ENCODE measurements around the gene BCL11B. TPM values are rescaled to one million over a fixed set of nuclear protein-coding genes. Genes with fewer than 3 reads are reported as not detected.

BCL11B gene
- total and polyA plus RNA-seq, 2 of the 8 experiments (the other 6 are each of a cell fraction or from before 2014, with no cell fraction given): 0.63 to 5.9 TPM

DNA sequence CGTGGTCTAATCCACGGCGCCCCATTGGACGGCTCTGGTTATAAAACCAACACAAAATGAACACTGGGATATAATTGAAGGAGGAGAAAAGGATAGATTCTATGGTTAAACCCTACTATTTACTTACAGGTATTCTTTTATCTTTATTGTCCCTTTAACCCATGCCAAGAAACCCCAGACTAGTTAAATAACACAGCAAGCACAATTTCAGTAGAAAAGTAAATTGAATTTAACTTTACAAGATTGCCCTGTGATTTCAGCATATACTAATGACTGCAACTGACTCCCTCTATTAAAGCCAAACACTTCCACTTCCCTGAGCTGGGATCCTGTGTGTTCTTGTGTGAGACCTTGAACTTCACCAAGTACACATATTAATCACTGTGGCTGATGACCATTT lies 45.3 kb downstream of the BCL11B start:
- no peaks in the 10 kb centered on the region for H3K27me3 ChIP-seq (replicated peaks in 1 of 4; ENCODE audit: control insufficient read depth in 3 of 4, extremely low read depth in 1 of 4, insufficient read depth in 3 of 4, low read length in 3 of 4)
- ChIA-PET POLR2A (ENCODE audit: partially characterized antibody) (interaction anchor here (1.1 kb wide), 1 partner anchor 18 kb away, joined by 3 read pairs; no protein-coding TSS in a partner anchor), CTCF (ENCODE audit: partially characterized antibody) (interaction anchor here (0.7 to 1.0 kb wide), 4 partner anchors 11 to 42 kb away, joined by 3 read pairs; no protein-coding TSS in a partner anchor)
- FAIRE-seq: no peak
- no peak overlapping the region for H2BK15ac ChIP-seq (ENCODE audit: low read length)
- H4K91ac ChIP-seq (replicated peaks; ENCODE audit: insufficient read length, low read length): no peak overlapping the region
- no peaks in the 10 kb centered on the region for H3K36me3 ChIP-seq (ENCODE audit: control insufficient read depth in 2 of 4, insufficient read depth in 4 of 4, low read length in 3 of 4)
- no peak overlapping the region for H4K5ac ChIP-seq (ENCODE audit: insufficient read length, low read depth, low read length)
- H2AK5ac ChIP-seq (ENCODE audit: low read depth, low read length): no peak overlapping the region
- H3K56ac ChIP-seq (replicated peaks; ENCODE audit: insufficient read length, low read depth, low read length): no peak overlapping the region
- H3K79me1 ChIP-seq (ENCODE audit: low read depth, low read length): peaks cover 5% of the 10 kb centered on the region; the same call in 1 of the 2 replicates
- H2BK12ac ChIP-seq (ENCODE audit: low read depth, low read length): no peak overlapping the region
- H3K4me2 ChIP-seq (ENCODE audit: insufficient read depth in 1 of 2, low read depth in 2 of 2, low read length in 2 of 2): no peak overlapping the region
- DNase-seq (ENCODE audit: low read depth in 1 of 2, low spot score in 2 of 2): no peak
- no peak overlapping the region for H3K4ac ChIP-seq (replicated peaks; ENCODE audit: insufficient read length, low read depth, low read length)
- H3K9me3 ChIP-seq (ENCODE audit: insufficient read depth in 2 of 2, low read depth in 1 of 2, low read length in 1 of 2): no peaks in the 10 kb centered on the region
- H4K8ac ChIP-seq (ENCODE audit: extremely low read depth, insufficient read depth, low read length): no peak overlapping the region
- no peaks in the 10 kb centered on the region for H4K20me1 ChIP-seq (replicated peaks in 1 of 2; ENCODE audit: control insufficient read depth in 1 of 2, insufficient read depth in 2 of 2, low read length in 2 of 2)
- no peak overlapping the region for H2AFZ ChIP-seq (ENCODE audit: low read length)
- no peak overlapping the region for H2BK20ac ChIP-seq (ENCODE audit: low read length)
- H3K4me1 ChIP-seq (replicated peaks in 1 of 4; ENCODE audit: control insufficient read depth in 3 of 4, insufficient read depth in 4 of 4, low read length in 3 of 4): peaks cover 0 to 9% (median 4%) of the 10 kb centered on the region in 4 experiments; a peak in 5 of 7 replicates
- no peak overlapping the region for H3K4me3 ChIP-seq (ENCODE audit: extremely low read depth in 1 of 4, insufficient read depth in 2 of 4, low read depth in 3 of 4, low read length in 4 of 4)
- H3K27ac ChIP-seq (ENCODE audit: low read depth, low read length): no peak overlapping the region
- H2BK120ac ChIP-seq (replicated peaks; ENCODE audit: low read depth, low read length): no peak overlapping the region
- WGBS, 2 experiments (ENCODE audit: extremely low coverage in 1 of 2, insufficient coverage in 1 of 2, insufficient read length in 1 of 2, insufficient replicate concordance in 2 of 2, low coverage in 1 of 2, low lambda C conversion rate in 2 of 2, missing lambda C conversion rate in 1 of 2): 90% methylated on average over 4 of the region's 4 CpGs; no CpG with 5 or more reads in 1 of the 2 experiments
- no peak overlapping the region for H2BK5ac ChIP-seq (ENCODE audit: low read depth, low read length)
- H3K79me2 ChIP-seq (ENCODE audit: control insufficient read depth in 1 of 2, insufficient read depth in 2 of 2, low read length in 2 of 2): peaks cover 0 to 41% of the 10 kb centered on the region in 2 experiments; a peak in 1 of 4 replicates
- H3K18ac ChIP-seq (ENCODE audit: extremely low read depth, low read length): no peak overlapping the region
- no peak overlapping the region for H3K23ac ChIP-seq (ENCODE audit: insufficient read length)
- peaks cover 9% of the 10 kb centered on the region; the same call in 1 of the 2 replicates for H3K23me2 ChIP-seq (ENCODE audit: low read depth, low read length)
- no peak overlapping the region for H3K14ac ChIP-seq (ENCODE audit: insufficient read length)
- H3K9ac ChIP-seq (replicated peaks in 1 of 4; ENCODE audit: extremely low read depth in 1 of 4, low read depth in 3 of 4, low read length in 3 of 4): no peak overlapping the region
- TF ChIP-seq SIN3A (conservative IDR thresholded peaks at IDR 0.05 in 1 of 2, IDR thresholded peaks at IDR 0.05 in 1 of 2; ENCODE audit: low read depth in 1 of 2, low read length in 2 of 2) (no peak), TBP (IDR thresholded peaks at IDR 0.05; ENCODE audit: low read depth, low read length) (no peak), PHF8 (conservative IDR thresholded peaks at IDR 0.05; ENCODE audit: low read depth, low read length) (no peak), CTBP2 (IDR thresholded peaks at IDR 0.05; ENCODE audit: borderline replicate concordance, insufficient read depth, insufficient read length, low read length) (no peak), BACH1 (IDR thresholded peaks at IDR 0.05; ENCODE audit: low read length) (no peak), ASH2L (IDR thresholded peaks at IDR 0.05; ENCODE audit: low read length) (no peak), POLR2AphosphoS5 (IDR thresholded peaks at IDR 0.05; ENCODE audit: low read depth, low read length) (no peak), NRF1 (IDR thresholded peaks at IDR 0.05; ENCODE audit: low read depth, low read length) (no peak), HDAC6 (IDR thresholded peaks at IDR 0.05; ENCODE audit: low read depth, low read length) (no peak), TEAD4 (IDR thresholded peaks at IDR 0.05; ENCODE audit: low read depth, low read length) (no peak), RBBP5 (IDR thresholded peaks at IDR 0.05; ENCODE audit: borderline replicate concordance, low read depth, low read length) (no peak), SP4 (IDR thresholded peaks at IDR 0.05; ENCODE audit: low read length) (no peak), CBX5 (IDR thresholded peaks at IDR 0.05; ENCODE audit: low read depth, low read length) (no peak)
- TF ChIP-seq, protein P1, sequence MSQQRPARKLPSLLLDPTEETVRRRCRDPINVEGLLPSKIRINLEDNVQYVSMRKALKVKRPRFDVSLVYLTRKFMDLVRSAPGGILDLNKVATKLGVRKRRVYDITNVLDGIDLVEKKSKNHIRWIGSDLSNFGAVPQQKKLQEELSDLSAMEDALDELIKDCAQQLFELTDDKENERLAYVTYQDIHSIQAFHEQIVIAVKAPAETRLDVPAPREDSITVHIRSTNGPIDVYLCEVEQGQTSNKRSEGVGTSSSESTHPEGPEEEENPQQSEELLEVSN (IDR thresholded peaks at IDR 0.05): no peak

Measured in H1 (cell line).